K562 (cell line): ENCODE data around the gene LAMC1. TPM values are rescaled to one million over a fixed set of nuclear protein-coding genes. Genes with fewer than 3 reads are reported as not detected.

Source experiments
- ATAC-seq: fragments of 200-7000 bp; cut with Tn5 transposase; 3 replicates; pipeline ENCODE4 v1.9.1; 2020; ENCODE audit warnings: moderate library complexity
- BruUV-seq: library from RNA; stranded (reverse); fragments of 400-500 nt; replicated peaks from 2 replicates; lab custom pipeline; 2021; lab: Mats Ljungman, UMichigan
- CTCF ChIA-PET: fragments of 300-600 bp; formaldehyde crosslinking; extraction: SDS; loops from one replicate; lab custom pipeline; 2021; ENCODE audit warnings: low intra/inter-chr PET ratio; lab: Yijun Ruan, JAX
- POLR2A ChIA-PET: fragments of 300-600, 350-650 bp; sonication (Branson Sonifier 250); formaldehyde crosslinking; extraction: SDS; loops from one replicate; lab custom pipeline; 2021; ENCODE audit warnings: antibody characterized with exemption, inconsistent platforms; lab: Yijun Ruan, JAX
- DNase-seq, 4 experiments: peaks; one replicate each; pipeline versions ENCODE4 v3.0.0 to v3.0.0-alpha.2; 2011 to 2018; ENCODE audit warnings: low spot score in 3 of 4, mixed read lengths in 3 of 4; ENCODE audit errors: extremely low read depth in 1 of 4
- FAIRE-seq: peaks from 2 replicates; lab custom pipeline; 2011; peaks lifted over from hg19 to GRCh38; lab: Jason Lieb, UNC
- H2AFZ ChIP-seq: 2 replicates; pipeline ENCODE4 v1.6.0; 2011; ENCODE audit warnings: low read depth, low read length, control low read depth, inconsistent platforms
- H3K27ac ChIP-seq: fragments of 200-600 bp; 3 replicates; pipeline ENCODE4 v1.8.0; 2011; ENCODE audit warnings: low read depth, mild to moderate bottlenecking, control low read depth, inconsistent platforms, low read length, moderate library complexity, mixed read lengths; ENCODE audit errors: extremely low read depth
- H3K27me3 ChIP-seq, 2 experiments: fragments of 300-600 bp in 1 of 2; 2 replicates in 1 of 2; 3 replicates in 1 of 2; pipeline versions ENCODE4 v1.6.0 to v1.8.0; 2011; ENCODE audit warnings: inconsistent platforms in 2 of 2, low read length in 2 of 2, mild to moderate bottlenecking in 1 of 2, mixed read lengths in 1 of 2, moderate library complexity in 1 of 2; ENCODE audit not compliant: control insufficient read depth in 2 of 2, insufficient read depth in 2 of 2
- H3K36me3 ChIP-seq: fragments of 300-600 bp; 3 replicates; pipeline ENCODE4 v1.8.0; 2011; ENCODE audit warnings: mild to moderate bottlenecking, low read length, inconsistent platforms; ENCODE audit not compliant: control insufficient read depth, insufficient read depth
- H3K4me1 ChIP-seq, 2 experiments: fragments of 200-600 bp in 1 of 2; replicated peaks in 1 of 2; 2 replicates in 1 of 2; 3 replicates in 1 of 2; pipeline versions ENCODE4 v1.5.1 to v1.8.0; 2011; ENCODE audit warnings: inconsistent platforms in 2 of 2, low read length in 2 of 2, mild to moderate bottlenecking in 1 of 2, mixed read lengths in 1 of 2, moderate library complexity in 1 of 2; ENCODE audit not compliant: control insufficient read depth in 2 of 2, insufficient read depth in 2 of 2
- H3K4me2 ChIP-seq: 2 replicates; pipeline ENCODE4 v1.6.1; 2011; ENCODE audit warnings: low read length, control low read depth, inconsistent platforms, mixed read lengths; ENCODE audit not compliant: insufficient read depth
- H3K4me3 ChIP-seq: fragments of 200-600 bp; sonication (generic), shearing (Covaris generic); 2 replicates; pipeline ENCODE4 v1.5.1; 2016; ENCODE audit warnings: control low read depth, inconsistent platforms
- H3K79me2 ChIP-seq: fragments of 200-600 bp; 3 replicates; pipeline ENCODE4 v1.8.0; 2011; ENCODE audit warnings: low read length, inconsistent platforms; ENCODE audit not compliant: control insufficient read depth, insufficient read depth
- H3K9ac ChIP-seq, 2 experiments: 2 replicates each; pipeline versions ENCODE4 v1.6.0 to v1.6.1; 2011; ENCODE audit warnings: low read depth in 2 of 2, low read length in 2 of 2, control low read depth in 1 of 2, inconsistent platforms in 1 of 2, mild to moderate bottlenecking in 1 of 2, mixed read lengths in 1 of 2; ENCODE audit not compliant: insufficient read depth in 1 of 2
- H3K9me1 ChIP-seq: one replicate; pipeline ENCODE4 v1.6.0; 2011; ENCODE audit warnings: inconsistent platforms, mild to moderate bottlenecking, low read length, moderate library complexity; ENCODE audit not compliant: control insufficient read depth, insufficient read depth
- H3K9me3 ChIP-seq: replicated peaks from 2 replicates; pipeline ENCODE4 v1.5.1; 2011; ENCODE audit warnings: low read depth, low read length, inconsistent platforms; ENCODE audit not compliant: control insufficient read depth, insufficient read depth
- H4K20me1 ChIP-seq: replicated peaks from 2 replicates; pipeline ENCODE4 v1.6.1; 2011; ENCODE audit warnings: low read length, inconsistent platforms, mixed read lengths; ENCODE audit not compliant: control insufficient read depth, insufficient read depth
- ESRRA ChIP-seq: fragments of 450-650 bp; IDR thresholded peaks from 2 replicates; pipeline ENCODE4 v1.6.1; 2014; ENCODE audit warnings: low read depth, mild to moderate bottlenecking, moderate library complexity, borderline replicate concordance
- KDM5B ChIP-seq: fragments of 200-600 bp; sonication (generic); IDR thresholded peaks from 2 replicates; pipeline ENCODE4 v1.6.1; 2012; ENCODE audit warnings: low read depth, mild to moderate bottlenecking, moderate library complexity, low read length, control low read depth, inconsistent platforms; ENCODE audit not compliant: insufficient replicate concordance
- LEF1 ChIP-seq: fragments of 450-650 bp; IDR thresholded peaks from 2 replicates; pipeline ENCODE4 v1.6.1; 2016; ENCODE audit warnings: mild to moderate bottlenecking
- NEUROD1 ChIP-seq: fragments of 150-350 bp; IDR thresholded peaks from 2 replicates; pipeline ENCODE4 v1.6.1; 2014; ENCODE audit warnings: borderline replicate concordance, low read length, low read depth; ENCODE audit not compliant: partially characterized antibody
- PPARD ChIP-seq: fragments of 250-450 bp; sonication (Bioruptor Pico); IDR thresholded peaks from 2 replicates; pipeline ENCODE4 v1.8.0; 2022; ENCODE audit warnings: inconsistent platforms, mild to moderate bottlenecking, moderate library complexity
- RBM14 ChIP-seq: fragments of 200-400 bp; formaldehyde crosslinking; IDR thresholded peaks from 2 replicates; pipeline ENCODE4 v1.6.1; 2018; ENCODE audit warnings: low read depth, mild to moderate bottlenecking, low read length, moderate library complexity, borderline replicate concordance; ENCODE audit not compliant: insufficient read depth
- ZBTB7A ChIP-seq: IDR thresholded peaks from 2 replicates; pipeline ENCODE4 v1.6.1; 2011; ENCODE audit warnings: low read depth, mild to moderate bottlenecking, low read length, moderate library complexity, borderline replicate concordance; ENCODE audit not compliant: control insufficient read depth
- WGBS: fragments of 100-300 bp; shearing (Covaris generic); methylation state at CpG from one replicate; pipeline ENCODE4 v1.1.6; 2016; ENCODE audit warnings: low coverage, mixed read lengths; ENCODE audit not compliant: insufficient coverage; ENCODE audit errors: missing lambda C conversion rate; 5-methylcytosine and 5-hydroxymethylcytosine counted together
- in situ Hi-C: fragments of 300-500 bp; cut with MboI; formaldehyde crosslinking; loops from 4 replicates; pipeline ENCODE4 v1.15.0; 2018; ENCODE audit warnings: inconsistent platforms, mixed read lengths
- intact Hi-C: fragments of 100-400 bp; cut with micrococcal nuclease; formaldehyde crosslinking; loops from 2 replicates; pipeline ENCODE4 v1.14.2; 2022
- polyA plus RNA-seq, 8 experiments: library from polyadenylated mRNA; depleted of rRNA in 4 of 8; stranded (reverse) in 5 of 8; unstranded in 3 of 8; fragments of >200 nt; fragmentation: Nextera tagmentation in 2 of 8; fragmentation: Illumina TruSeq in 1 of 8; extraction: Ambion mirVana in 2 of 8; extraction: Trizol in 1 of 8; gene quantifications; 2 replicates each; pipeline versions ENCODE4 v1.2.1 to v1.2.3, GENCODE V29; 2011 to 2014; ENCODE audit warnings: inconsistent platforms in 1 of 8, missing spikeins in 1 of 8
- total RNA-seq, 7 experiments: library from RNA; depleted of rRNA in 6 of 7; stranded (reverse); fragments of >200 nt in 6 of 7; fragmentation: Illumina TruSeq in 2 of 7; extraction: Trizol in 2 of 7; gene quantifications; 2 replicates each; pipeline versions ENCODE4 v1.2.1 to v1.2.3, GENCODE V29; 2011 to 2021; ENCODE audit warnings: low replicate concordance in 1 of 7

The LAMC1 gene
- total and polyA plus RNA-seq, 9 of the 15 experiments (the other 6 are each of a cell fraction or from before 2014, with no cell fraction given), result 0.07 to 0.71 (median 0.13) TPM; not detected in 2

- intact Hi-C loops (no loop called here), in situ Hi-C loops (no loop called here)
- H3K79me2 ChIP-seq, result no peaks in the 10 kb centered on the region
- FAIRE-seq, result no peak
- no peaks in the 10 kb centered on the region for H3K9me1 ChIP-seq
- H4K20me1 ChIP-seq, result no peaks in the 10 kb centered on the region
- H2AFZ ChIP-seq, result no peak overlapping the region
- no peak overlapping the region for H3K4me2 ChIP-seq
- ChIA-PET CTCF (no interaction called here), POLR2A (interaction anchor here (0.5 kb wide), 1 partner anchor 144 kb away, joined by 3 read pairs; no protein-coding TSS in a partner anchor)
- no peak overlapping the region for H3K4me3 ChIP-seq
- no peak for ATAC-seq
- H3K4me1 ChIP-seq, result no peaks in the 10 kb centered on the region
- no peak overlapping the region for H3K9ac ChIP-seq
- H3K9me3 ChIP-seq, result no peaks in the 10 kb centered on the region
- BruUV-seq, result no TSS peak
- no peak for DNase-seq
- no peak overlapping the region for H3K27ac ChIP-seq
- TF ChIP-seq PPARD (CRISPR knock-in tag) (no peak), ZBTB7A (no peak), NEUROD1 (no peak), LEF1 (no peak), RBM14 (no peak), KDM5B (no peak), ESRRA (no peak)
- H3K36me3 ChIP-seq, result no peaks in the 10 kb centered on the region
- 0% methylated on average over 7 of the region's 7 CpGs for WGBS
- peaks cover 0 to 6% of the 10 kb centered on the region in 2 experiments; a peak in 3 of 5 replicates for H3K27me3 ChIP-seq
Observed at GRCh38 chr1:183143576-183144315, 120.5 kb downstream of the LAMC1 start.
